HUDEP-2 (cell line): ENCODE measurements around the gene GLI1.
"Not testable (repeated sequence)": the region's sequence is repeated elsewhere in the genome, so short reads cannot be mapped to it uniquely, and the experiment has no call there.

ENCODE experiments used
- DNase-seq, 76 experiments: peaks; one replicate each; lab custom pipeline; 2025; ENCODE audit not compliant: unreplicated experiment in 76 of 76; lab: John Stamatoyannopoulos, UW

GLI1 gene

GRCh38 chr12:57439762-57440266, 19.8 kb upstream of the GLI1 start:
- DNase-seq = no peak

GRCh38 chr12:57441393-57441792, 18.2 kb upstream of the GLI1 start:
- not testable (repeated sequence) for DNase-seq

- no peak for DNase-seq
Measured at GRCh38 chr12:57441846-57442427, 17.6 kb upstream of the GLI1 start.

- not testable (repeated sequence) for DNase-seq
Measured at GRCh38 chr12:57444337-57444736, 15.2 kb upstream of the GLI1 start.

- peak in 8 of 76 experiments; percentile 1 to 22 (median 10) for DNase-seq
Measured at GRCh38 chr12:57444744-57445143, 14.8 kb upstream of the GLI1 start.

DNA sequence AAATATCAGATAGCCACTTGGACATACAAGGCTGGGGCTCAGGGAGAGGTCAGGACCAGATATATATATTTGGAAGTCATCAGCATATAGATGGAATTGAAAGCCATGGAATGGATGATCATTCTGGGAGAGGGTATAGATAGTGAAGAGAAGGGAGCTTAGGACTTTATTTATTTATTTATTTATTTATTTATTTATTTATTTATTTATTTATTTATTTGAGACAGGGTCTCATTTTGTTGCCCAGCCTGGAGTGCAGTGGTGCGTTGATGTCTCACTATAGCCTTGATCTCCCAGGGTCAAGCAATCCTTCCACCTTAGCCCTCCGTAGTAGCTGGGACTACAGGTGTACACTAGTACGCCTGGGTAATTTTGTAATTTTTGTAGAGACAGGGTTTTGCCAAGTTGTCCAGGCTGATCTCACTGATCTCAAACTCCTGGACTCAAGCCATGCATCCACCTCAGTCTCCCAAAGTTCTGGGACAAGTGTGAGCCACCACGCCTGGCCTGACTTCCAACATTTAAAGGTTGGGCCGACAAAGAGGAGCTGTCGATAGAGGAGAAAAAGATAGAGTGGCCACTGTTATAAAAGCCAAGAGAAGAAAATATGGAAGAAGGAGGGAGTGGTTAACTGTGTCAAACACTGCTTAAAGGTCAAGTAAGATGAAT, 13.2 kb upstream of the GLI1 start:
- no peak for DNase-seq

- no peak for DNase-seq
Measured at GRCh38 chr12:57448669-57449068, 10.9 kb upstream of the GLI1 start.

DNA sequence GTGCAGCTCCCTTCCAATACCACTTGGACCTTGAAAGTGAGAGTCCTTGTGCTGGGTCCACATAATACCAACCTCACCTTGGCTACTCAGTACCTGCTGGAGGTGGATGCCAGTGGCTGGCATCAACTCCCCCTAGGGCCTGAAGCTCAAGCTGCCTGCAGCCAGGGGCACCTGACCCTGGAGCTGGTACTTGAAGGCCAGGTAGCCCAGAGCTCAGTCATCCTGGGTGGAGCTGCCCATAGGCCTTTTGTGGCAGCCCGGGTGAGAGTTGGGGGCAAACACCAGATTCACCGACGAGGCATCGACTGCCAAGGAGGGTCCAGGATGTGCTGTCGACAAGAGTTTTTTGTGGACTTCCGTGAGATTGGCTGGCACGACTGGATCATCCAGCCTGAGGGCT, 10.2 kb upstream of the GLI1 start:
- no peak for DNase-seq

DNA sequence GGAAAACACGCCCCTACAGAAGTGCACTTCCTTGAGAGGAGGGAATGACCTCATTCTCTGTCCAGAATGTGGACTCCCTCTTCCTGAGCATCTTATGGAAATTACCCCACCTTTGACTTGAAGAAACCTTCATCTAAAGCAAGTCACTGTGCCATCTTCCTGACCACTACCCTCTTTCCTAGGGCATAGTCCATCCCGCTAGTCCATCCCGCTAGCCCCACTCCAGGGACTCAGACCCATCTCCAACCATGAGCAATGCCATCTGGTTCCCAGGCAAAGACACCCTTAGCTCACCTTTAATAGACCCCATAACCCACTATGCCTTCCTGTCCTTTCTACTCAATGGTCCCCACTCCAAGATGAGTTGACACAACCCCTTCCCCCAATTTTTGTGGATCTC, 9.5 kb upstream of the GLI1 start:
- no peak for DNase-seq

- DNase-seq = no peak
Measured at GRCh38 chr12:57451233-57451778, 8.3 kb upstream of the GLI1 start.

DNA sequence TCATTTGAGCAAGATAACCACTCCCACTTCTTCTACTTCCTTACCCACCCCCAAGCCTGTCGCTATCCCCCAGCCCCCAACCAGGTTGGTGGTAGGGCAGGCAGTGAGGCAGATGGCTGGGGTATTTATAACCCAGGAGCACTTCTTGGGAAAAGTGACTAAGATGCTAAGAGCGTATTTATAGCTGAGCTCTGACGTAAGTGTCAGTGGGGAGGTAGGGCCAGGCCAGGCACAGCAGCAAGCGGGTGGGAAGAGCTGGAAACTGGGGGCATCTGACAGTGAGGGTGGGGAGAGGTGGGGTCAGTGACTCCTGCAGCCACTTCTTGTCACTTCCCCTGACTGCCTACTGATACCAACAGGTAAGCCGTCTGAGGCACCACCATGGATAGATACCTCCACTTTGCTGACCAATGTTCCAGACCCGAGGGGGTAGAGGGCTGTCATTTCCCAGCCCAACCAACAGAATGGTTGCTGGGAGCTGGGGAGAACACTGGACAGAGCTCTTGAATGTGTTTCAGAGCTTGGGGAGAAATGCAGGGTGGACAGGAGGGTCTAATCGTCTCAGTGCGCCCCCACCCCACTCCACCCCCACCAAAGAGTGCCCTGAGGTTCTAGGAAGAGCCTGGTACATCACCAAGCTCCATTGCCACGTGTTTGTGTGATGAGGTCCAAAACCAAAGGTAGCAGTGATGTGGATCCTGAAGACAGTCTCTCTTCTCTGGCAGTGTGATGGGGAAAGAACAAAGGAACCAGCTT, 7.2 kb upstream of the GLI1 start:
- DNase-seq = no peak

DNA sequence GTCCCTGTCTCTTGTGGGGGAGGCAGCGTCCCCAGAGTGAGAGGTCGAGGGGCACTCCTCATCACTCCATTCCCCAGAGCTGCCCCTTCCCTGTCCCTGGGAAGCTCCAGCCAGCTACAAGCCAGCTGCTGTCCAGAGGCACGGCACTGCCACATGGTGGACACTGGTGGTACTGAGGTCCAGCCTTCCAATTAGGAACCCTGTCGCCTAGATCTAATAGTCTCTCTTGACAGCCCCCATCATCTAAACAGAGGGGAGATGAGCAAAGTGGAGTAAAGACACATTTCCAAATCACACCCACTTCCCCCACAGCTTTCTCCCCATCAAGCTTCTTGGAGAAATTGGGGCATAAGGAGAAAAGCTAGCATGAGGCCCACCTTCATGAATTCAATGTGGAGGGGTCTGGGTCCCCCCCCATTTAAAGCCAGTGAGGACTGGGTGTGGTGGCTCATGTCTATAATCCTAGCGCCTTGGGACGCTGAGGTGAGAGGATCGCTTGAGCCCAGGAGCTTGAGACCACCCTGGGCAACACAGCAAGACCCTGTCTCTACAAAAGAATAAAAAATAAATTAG, 6.6 kb upstream of the GLI1 start:
- peak in 49 of 76 experiments; percentile 3 to 73 (median 46) for DNase-seq

- no peak for DNase-seq
Measured at GRCh38 chr12:57454213-57454565, 5.4 kb upstream of the GLI1 start.

DNA sequence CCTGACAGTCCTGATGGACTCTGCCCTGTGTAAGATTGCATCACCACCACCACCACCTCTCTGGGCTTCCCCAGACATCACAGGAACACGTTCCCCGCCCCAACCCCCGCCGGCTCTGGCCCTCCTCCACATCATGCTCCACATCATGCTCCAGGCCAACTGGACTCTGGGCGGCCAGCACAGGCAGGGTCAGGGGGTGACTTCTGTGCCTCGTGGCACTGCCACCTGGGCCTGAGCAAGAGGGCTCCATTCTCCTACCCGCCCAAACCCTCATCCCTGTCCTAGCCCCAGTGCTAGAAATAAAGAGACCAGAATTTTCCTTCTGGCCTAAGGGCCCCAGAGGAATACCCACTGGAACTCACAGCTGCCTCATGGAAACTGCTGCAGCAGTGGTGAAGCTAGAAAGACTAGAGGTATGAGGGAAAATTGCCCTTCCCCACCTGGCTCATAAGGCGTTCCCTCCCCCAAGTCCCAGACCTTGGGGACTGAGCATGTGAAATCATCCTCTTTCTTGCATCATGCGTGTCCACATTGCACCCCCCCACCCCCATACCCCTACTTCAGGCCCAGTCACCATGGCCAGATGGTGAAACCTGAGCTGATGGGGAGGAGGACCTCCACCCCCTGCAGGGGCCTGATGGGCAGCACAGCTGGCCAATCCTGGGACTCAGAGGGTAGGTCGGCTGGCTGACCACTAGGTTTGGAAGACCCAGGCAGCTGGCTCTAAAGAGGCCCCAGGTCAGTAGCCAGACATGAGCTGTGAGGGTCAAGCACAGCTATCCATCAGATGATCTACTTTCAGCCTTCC, 4.8 kb upstream of the GLI1 start, which contains the start of gene INHBE:
INHBE (plus strand) TSS at position 742 of the 808 bp plus-strand sequence. CDS start 230 bp downstream, outside the sequence.
- peak in 3 of 76 experiments; percentile 15 to 23 (median 22) for DNase-seq

DNA sequence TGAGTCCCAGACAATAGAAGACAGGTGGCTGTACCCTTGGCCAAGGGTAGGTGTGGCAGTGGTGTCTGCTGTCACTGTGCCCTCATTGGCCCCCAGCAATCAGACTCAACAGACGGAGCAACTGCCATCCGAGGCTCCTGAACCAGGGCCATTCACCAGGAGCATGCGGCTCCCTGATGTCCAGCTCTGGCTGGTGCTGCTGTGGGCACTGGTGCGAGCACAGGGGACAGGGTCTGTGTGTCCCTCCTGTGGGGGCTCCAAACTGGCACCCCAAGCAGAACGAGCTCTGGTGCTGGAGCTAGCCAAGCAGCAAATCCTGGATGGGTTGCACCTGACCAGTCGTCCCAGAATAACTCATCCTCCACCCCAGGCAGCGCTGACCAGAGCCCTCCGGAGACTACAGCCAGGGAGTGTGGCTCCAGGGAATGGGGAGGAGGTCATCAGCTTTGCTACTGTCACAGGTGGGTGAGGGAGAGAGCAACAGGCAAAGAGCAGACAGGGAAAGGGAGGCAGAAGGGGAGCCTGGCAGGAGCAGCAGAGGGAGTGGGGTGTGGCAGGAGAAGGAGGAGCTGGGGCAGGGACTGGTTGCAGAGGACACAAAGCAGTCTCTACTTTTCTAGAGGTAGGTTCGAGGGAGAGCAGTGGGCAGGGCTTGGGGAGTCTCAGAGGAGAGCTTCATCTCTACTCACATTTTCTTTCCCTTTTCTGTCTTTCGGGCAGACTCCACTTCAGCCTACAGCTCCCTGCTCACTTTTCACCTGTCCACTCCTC, 4.0 kb upstream of the GLI1 start:
- peak in 2 of 76 experiments; percentile 5 to 32 for DNase-seq

- DNase-seq = peak in 32 of 76 experiments; percentile 5 to 54 (median 25)
Measured at GRCh38 chr12:57456145-57456700, 3.4 kb upstream of the GLI1 start.

GRCh38 chr12:57456737-57457490, 2.7 kb upstream of the GLI1 start:
- DNase-seq = no peak

DNA sequence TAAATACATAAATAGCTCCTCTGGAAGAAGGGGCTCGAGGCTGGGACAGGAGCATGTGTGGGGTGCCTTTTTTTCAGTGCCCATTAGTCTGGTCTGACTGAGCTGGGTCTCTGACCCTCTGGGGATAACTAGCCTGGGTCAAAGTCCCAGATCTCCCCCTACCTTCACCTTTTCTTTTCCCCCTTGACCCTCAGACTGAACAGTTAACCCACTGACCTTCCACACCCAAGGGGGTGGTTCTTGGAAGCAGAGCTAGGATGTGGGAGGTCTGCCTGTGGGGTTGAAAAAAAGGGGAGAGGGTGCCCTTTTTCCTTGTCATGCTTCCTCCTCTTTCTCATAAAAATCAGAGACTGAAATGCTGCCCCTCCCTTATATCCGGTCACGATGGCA, 925 bp upstream of the GLI1 start:
- no peak for DNase-seq
